Fibroblast of peridontal ligament (primary cell): ENCODE measurements around the gene LEKR1.
"Not testable (repeated sequence)": the region's sequence is repeated elsewhere in the genome, so short reads cannot be mapped to it uniquely, and the experiment has no call there.

Experiments used
- DNase-seq: peaks from one replicate; pipeline ENCODE4 v3.0.0-alpha.2; 2010; ENCODE audit errors: extremely low read depth

LEKR1 gene

GRCh38 chr3:156836701-156837100 is 10.5 kb downstream of the LEKR1 start:
- DNase-seq: no peak

- peak; percentile 39 for DNase-seq
Measured at GRCh38 chr3:156837115-156837514, 11.0 kb downstream of the LEKR1 start.

- DNase-seq: no peak
Measured at GRCh38 chr3:156838035-156838434, 11.9 kb downstream of the LEKR1 start.

DNA sequence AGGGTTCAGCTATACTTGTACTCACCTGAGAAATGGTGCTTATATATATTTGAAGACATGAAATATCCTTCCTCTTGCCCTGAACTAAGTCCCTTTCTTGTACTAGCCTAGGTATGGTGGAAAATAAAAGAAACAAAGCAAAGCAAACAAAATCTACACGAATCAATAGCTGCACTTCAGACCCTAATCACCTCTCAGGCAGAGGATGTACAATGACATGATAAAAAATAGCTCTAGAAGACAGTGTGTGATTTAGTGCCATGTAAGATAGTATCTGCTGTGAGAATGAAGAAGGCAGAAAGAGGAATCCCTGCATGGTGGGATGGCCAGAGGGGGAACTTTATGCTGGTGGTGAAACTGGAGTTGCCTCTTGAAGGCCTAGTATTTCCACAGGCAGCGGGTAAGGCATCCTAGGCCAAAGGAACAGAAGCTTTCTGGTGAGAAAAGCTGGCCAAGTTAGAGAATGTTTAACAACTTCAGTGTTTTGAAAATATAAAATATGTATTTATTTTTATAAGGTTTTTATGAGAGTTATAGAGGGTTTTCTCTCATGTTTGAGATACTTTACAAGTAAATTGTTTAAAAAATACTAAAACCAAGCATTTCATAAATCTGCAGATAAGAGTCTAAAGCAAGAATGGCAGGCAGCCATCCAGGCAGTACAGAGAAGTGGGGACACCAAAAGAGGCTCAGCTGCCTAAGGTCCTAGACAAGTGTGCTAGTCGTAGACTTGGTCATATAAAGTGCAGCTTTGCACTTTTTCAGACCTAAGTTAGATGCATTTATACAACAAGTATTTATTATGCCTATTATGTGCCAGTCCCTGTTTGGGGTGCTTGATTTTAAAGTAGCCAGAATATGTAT is 14.9 kb downstream of the LEKR1 start:
- no peak for DNase-seq

DNA sequence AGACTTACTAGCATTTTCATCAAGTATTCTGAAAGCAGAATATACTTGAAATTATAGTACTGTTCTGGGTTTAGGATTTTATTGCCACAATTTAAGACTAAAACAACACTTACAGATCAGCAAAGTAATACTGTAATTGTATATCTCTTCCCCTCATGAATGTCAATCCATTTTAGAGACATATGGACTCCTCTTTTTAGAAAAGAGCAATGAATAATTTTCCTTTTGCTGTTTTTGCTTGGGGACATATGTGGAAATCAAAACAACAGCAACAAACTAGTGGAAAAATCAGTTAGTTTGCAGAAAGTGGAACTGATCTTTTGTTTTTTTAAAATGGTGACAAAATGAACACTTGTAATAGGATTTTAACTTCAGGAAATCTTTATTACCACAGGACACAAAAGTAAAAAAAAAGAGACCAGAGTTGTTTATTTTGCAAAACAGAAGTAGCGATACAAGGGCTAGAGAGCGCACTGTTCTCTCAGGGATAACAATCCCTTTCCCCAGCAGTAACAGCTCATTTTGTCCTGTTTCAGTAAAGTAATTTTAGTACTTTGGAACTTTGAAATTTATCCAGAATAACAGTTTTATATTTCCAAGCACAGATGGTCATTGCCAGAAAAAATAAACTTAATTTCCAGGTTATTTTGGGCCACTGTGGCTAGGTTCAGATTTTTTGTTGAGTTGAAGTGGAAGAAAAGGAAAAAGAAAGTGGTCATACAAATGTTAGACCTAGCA is 17.1 kb downstream of the LEKR1 start:
- DNase-seq: peak; percentile 57

- DNase-seq: peak; percentile 71
Measured at GRCh38 chr3:156847752-156848448, 21.7 kb downstream of the LEKR1 start.

- DNase-seq: no peak
Measured at GRCh38 chr3:156859578-156859977, 33.4 kb downstream of the LEKR1 start.

- no peak for DNase-seq
Measured at GRCh38 chr3:156860873-156861272, 34.7 kb downstream of the LEKR1 start.

GRCh38 chr3:156862338-156862737 is 36.2 kb downstream of the LEKR1 start:
- no peak for DNase-seq

DNA sequence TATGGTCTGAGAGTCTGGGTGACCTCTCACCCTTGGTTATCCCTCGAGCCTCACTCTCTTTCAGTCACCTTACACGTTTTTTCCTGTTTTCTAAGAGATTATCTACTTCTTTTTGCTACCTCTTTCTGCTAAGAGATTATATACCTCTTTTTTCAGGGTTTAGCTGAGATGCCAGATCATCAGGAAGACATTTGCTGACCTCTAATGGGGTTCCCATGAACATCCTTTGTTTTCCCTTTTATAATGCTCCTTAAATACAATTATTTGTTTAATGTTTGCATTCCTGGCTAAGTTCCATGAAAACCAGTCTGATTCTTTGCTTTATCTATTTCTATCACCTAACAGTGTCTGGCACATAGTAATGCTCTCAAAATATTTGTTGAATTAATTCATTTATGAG is 39.6 kb downstream of the LEKR1 start:
- DNase-seq: peak; percentile 50

- DNase-seq: no peak
Measured at GRCh38 chr3:156867174-156867573, 41.0 kb downstream of the LEKR1 start.

GRCh38 chr3:156867920-156868319 is 41.8 kb downstream of the LEKR1 start:
- no peak for DNase-seq

- DNase-seq: no peak
Measured at GRCh38 chr3:156873906-156874305, 47.8 kb downstream of the LEKR1 start.

DNA sequence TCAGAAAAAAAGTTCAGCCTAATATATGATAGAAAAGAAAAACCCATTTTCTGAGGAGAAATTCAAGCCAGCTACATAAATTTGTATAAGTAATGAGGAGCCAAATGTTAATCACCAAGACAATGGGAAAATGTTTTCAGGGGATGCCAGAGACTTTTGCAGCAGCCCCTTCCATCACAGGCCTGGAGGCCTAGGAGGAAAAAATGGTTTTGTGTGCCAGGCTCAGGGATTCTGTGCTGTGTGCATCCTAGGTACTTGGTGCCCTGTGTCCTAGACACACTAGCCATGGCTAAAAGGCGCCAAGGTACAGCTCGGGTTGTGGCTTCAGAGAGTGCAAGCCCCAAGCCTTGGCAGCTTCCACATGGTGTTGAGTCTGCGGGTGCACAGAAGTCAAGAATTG is 53.3 kb downstream of the LEKR1 start:
- DNase-seq: not testable (repeated sequence)

DNA sequence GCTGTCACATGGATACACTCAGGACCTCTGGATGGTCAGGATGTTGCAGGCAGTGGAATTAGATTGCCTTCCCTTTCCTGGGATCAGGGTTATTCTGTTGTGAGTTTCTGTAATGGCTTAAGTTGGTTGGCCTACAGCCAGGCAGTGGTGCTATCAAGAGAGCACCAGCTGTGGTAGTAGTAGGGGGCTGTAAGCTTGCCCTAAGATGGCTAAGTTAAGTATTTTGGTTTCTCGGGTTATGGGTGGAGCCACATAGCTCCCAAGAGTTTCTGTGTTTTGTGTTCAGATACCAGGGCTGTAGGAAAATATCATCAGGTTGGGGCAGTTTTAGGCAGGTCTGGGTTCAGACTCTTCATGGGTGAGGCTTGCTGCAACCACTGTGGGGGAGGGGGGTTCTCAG is 59.6 kb downstream of the LEKR1 start:
- no peak for DNase-seq

DNA sequence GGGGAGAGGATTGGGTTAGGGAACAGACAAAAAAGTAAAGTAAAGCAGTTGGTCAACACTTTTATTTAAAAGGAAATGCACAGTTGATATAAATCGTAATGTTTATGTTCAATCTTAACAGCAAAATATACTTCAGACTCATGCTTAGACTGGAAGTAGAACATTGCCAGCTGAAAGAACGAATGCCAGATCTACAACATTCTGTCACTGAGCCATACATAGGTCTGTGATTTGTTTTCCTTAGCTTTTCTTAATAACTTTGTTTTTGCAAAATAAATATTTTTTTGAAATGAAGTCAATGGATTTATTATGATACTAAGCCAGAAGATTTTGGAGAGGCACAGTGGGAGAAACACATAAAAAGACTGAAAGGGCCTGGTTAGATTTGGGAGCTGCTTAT is 62.0 kb downstream of the LEKR1 start:
- DNase-seq: no peak

DNA sequence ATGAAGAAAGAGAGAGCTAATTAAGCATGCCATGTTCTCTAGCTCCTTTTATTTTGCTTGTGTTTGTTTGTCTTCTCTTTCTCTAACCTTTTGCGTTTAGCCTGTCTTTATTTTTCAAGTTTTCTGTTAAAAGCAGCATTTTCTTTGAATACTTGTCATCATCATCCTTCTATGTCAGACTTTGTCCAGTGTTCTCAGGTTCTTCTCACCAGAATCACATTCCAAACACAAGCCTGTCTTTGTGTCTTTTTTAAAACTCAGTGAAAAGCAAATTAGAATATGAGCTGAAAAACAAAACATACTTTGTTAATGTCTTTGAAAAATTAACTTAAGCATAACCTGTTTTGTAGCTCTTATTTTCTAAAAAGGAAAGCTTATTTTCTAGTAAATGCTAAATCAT is 62.4 kb downstream of the LEKR1 start:
- no peak for DNase-seq

- DNase-seq: peak; percentile 11
Measured at GRCh38 chr3:156892701-156893100, 66.5 kb downstream of the LEKR1 start.

DNA sequence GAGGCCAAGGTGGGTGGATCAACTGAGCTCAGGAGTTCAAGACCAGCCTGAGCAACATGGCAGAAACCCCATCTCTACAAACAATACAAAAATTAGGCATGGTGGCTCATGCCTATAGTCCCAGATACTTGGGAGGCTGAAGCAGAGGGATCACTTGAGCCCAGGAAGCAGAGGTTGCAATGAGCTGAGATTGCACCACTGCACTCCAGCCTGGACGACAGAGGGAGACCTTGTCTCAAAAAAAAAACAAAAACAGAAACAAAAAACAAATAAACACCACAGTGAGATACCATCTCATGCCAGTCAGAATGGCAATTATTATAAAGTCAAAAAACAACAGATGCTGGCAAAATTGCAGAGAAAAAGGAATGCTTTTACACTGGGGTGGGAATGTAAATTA is 69.2 kb downstream of the LEKR1 start:
- not testable (repeated sequence) for DNase-seq

- not testable (repeated sequence) for DNase-seq
Measured at GRCh38 chr3:156897851-156898250, 71.7 kb downstream of the LEKR1 start.

GRCh38 chr3:156898296-156898880 is 72.2 kb downstream of the LEKR1 start:
- peak; percentile 7 for DNase-seq

- no peak for DNase-seq
Measured at GRCh38 chr3:156899951-156900350, 73.8 kb downstream of the LEKR1 start.
